HL-60/S4 treated with phorbol 12-myristate 13-acetate at 8.2 ng/mL for 4 days and 3 days (cell line): ENCODE data around the gene CHRM5.
"Not testable (repeated sequence)": the region's sequence is repeated elsewhere in the genome, so short reads cannot be mapped to it uniquely, and the experiment has no call there.

Experiments used
- in situ Hi-C: fragments of 300-500 bp; cut with MboI; formaldehyde crosslinking; loops from 2 replicates; pipeline ENCODE4 v1.15.0; 2022; ENCODE audit warnings: low sequenced_read_pairs

The CHRM5 gene

DNA sequence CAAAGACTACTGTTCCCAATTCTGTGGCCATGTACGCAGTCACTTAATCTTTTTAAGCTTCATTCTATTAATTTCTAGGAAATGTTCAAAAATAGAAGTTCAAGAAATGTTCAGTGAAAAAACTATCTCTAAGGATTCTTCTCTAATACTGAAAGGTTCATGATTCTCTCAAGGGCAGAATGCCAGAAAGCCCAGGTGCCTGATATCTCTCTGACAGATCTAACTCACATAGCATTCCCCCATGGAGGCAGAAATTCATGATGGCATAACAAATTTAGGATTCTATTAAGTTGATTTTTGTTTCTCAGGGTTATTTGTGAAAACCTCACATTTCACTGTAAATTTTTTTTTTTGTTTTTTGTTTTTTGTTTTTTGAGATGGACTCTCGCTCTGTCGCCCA is 17.5 kb downstream of the CHRM5 start:
- in situ Hi-C loops, result no loop called here

DNA sequence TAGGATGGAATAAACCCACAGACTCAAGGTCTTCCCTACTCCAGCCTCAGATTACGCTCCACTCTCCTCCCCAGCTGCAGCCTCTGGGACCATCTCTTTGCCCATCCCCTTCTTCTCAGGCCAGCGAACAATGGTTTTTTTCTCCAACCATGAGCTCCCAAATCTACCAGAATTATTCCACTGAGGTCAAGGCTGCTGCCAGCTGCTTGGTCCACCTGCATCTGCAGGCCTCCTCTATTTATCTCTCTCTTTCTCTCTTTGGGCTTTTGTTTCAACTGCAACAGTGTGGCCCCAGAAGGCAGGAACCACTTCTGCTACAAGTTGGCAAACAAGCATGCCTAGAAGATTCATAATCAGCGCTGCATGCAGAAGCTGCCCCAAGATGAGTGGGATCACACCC is 19.1 kb downstream of the CHRM5 start:
- in situ Hi-C loops, result no loop called here

DNA sequence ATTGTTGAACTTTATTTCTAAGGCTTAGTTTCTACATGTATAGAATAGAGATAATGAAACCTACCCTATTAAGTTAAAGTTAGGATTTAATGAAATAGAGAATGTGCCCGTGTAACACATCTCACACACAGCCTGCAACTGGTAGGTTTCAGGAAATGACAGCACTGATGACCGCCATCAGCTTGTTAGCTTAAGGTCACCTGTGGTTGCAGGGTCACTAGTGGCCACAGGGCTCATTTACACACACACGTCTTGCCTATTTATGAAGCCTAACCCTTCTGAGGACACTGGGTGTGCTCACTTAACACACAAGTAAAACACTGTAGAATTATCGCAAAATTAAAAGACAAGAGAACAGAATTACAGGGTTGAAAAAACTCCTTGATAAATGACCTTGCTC is 20.1 kb downstream of the CHRM5 start:
- in situ Hi-C loops, result no loop called here

DNA sequence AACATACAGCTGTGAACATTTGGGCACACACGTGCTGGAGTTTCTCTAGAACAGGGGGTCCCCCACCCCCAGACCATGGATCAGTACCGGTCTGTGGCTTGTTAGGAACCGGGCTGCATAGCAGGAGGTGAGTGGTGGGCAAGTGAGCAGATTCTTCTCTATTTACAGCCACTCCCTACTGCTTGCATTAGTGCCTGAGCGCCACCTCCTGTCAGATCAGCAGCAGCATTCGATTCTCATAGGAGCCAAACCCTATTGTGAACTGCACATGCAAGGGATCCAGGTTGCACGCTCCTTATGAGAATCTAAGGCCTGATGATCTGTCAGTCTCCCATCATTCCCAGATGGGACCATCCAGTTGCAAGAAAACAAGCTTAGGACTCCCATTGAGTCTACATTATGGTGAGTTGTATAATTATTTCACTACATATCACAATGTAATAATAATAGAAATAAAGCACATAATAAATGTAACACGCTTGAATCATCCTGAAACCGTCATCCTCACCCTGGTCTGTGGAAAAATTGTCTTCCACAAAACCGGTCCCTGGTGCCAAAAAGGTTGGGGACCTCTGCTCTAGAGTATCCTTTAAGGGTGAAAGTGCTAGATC is 25.8 kb downstream of the CHRM5 start:
- in situ Hi-C loops, result no loop called here

DNA sequence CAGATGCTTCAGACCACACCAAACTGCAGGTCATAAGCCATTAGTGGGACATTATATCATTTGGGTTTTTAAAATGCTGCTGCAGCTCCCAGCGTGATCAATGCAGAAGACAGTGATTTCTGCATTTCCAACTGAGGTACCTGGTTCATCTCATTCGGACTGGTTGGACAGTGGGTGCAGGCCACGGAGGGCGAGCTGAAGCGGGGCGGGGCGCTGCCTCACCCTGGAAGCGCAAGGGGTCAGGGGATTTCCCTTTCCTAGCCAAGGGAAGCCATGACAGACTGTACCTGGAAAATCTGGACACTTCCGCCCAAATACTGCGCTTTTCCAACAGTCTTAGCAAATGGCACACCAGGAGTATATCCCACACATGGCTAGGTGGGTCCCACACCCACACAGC is 27.4 kb downstream of the CHRM5 start:
- in situ Hi-C loops, result not testable (repeated sequence)

DNA sequence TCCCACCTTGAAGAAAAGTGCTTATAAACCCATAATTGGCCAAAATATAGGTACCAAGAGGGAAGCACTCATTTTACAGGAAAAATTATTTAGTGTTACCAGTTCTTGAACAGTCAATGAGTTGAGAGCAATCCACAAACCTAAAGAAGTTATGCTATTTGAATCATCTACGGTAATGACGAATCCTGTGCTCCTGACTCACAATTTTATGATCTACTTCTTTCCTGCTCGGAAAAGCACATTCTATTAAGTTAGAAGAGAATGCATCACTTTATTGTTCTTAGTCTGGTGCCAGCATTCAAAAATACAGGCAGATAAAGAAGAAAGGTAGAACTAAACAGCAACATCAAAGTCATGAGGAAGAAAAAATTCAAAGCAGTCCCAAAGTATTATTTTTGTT is 33.2 kb downstream of the CHRM5 start:
- in situ Hi-C loops, result no loop called here

DNA sequence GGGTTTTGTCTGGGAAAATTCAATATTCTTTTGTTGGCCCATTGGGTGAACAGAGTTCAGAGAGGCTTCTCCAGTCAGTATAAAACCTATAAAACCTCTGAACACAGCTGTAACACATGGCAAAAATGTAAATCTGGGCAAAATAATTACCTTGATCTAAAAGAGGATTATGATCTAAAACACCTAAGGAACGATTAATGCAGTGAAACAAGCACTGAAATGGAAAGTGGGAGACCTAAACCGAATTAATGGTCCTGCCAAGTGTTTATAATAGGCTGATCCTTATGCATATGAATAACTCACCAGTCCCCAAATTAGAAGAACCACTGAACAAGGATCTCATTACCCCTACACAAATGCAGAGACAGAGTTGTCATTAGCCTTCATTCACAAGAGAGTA is 38.1 kb downstream of the CHRM5 start:
- in situ Hi-C loops, result no loop called here

- in situ Hi-C loops, result no loop called here
Measured at GRCh38 chr15:34009656-34010055, 41.4 kb downstream of the CHRM5 start.

- in situ Hi-C loops, result no loop called here
Measured at GRCh38 chr15:34010921-34011320, 42.6 kb downstream of the CHRM5 start.

DNA sequence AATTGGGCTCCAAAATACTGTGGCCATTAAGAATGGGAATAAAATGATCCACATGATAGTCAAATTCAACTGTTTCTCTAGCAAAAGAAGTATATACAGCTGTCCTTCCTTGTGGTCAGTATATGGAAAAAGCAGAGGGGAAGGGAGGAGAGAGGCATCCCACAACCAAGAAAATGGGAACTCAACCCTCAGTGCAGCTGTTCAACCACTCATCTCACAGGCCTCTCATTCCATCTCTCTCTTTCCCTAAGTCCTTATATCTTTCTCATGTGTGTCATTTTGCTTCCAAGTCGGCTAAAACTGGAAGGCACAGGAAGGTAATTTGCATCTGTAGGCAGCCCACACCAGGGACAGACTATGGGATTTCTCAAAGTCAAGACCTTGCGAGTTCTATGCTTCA is 43.2 kb downstream of the CHRM5 start:
- in situ Hi-C loops, result no loop called here

GRCh38 chr15:34012461-34013028 is 44.2 kb downstream of the CHRM5 start:
- in situ Hi-C loops, result no loop called here

DNA sequence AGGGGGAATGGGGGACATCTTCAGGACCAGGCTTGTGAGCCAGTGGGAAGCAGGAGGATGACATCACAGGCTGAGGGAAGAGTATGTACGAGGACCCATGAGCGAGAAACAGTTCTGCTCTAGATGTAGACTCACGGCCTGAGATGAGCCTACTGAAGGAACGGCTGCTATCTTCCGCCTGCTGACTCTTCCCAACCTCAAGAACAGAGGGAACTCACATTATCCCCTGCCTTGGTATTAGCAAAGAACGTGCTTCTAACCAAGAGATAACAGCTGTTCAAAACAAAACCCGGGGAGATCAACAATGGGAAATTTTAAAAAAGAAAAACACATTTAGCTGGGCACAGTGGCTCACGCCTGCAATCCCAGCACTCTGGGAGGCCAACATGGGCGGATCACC is 45.4 kb downstream of the CHRM5 start:
- in situ Hi-C loops, result no loop called here

GRCh38 chr15:34014556-34014955 is 46.3 kb downstream of the CHRM5 start:
- in situ Hi-C loops, result no loop called here

DNA sequence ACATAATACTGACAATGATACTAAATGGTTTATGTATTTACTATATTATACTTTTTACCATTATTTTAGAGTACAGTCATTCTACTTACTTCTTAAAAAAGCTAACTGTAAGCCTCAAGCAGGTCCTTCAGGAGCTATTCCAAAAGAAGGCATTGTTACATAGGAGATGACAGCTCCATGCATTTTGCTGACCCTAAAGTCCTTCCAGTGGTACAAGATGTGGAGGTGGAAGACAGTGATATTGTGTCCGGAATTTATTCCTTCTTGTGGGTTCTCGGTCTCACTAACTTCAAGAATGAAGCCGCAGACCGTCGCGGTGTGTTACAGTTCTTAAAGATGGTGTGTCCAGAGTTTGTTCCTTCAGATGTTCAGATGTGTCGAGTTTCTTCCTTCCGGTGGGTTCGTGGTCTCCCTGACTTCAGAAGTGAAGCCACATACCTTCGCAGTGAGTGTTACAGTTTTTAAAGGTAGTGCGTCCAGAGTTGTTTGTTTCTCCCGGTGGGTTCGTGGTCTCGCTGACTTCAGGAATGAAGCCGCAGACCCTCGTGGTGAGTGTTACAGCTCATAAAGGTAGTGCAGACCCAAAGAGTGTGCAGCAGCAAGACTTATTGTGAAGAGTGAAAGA is 49.8 kb downstream of the CHRM5 start:
- in situ Hi-C loops, result no loop called here

GRCh38 chr15:34018738-34019137 is 50.4 kb downstream of the CHRM5 start:
- in situ Hi-C loops, result not testable (repeated sequence)

- in situ Hi-C loops, result no loop called here
Measured at GRCh38 chr15:34019369-34019990, 51.2 kb downstream of the CHRM5 start.

- in situ Hi-C loops, result no loop called here
Measured at GRCh38 chr15:34023907-34024306, 55.6 kb downstream of the CHRM5 start.

- in situ Hi-C loops, result no loop called here
Measured at GRCh38 chr15:34025252-34025651, 57.0 kb downstream of the CHRM5 start.

GRCh38 chr15:34027606-34028005 is 59.3 kb downstream of the CHRM5 start:
- in situ Hi-C loops, result no loop called here

GRCh38 chr15:34031987-34032760 is 63.9 kb downstream of the CHRM5 start:
- in situ Hi-C loops, result no loop called here

- in situ Hi-C loops, result no loop called here
Measured at GRCh38 chr15:34038023-34038870, 70.0 kb downstream of the CHRM5 start.
